Peyer's patch (tissue), 4 donors: ENCODE data around the gene SPDEF. TPM values are rescaled to one million over a fixed set of nuclear protein-coding genes. Genes with fewer than 3 reads are reported as not detected.

Experiments
- DNase-seq, 3 donors: peaks; one replicate each; pipeline ENCODE4 v3.0.0-alpha.2; 2017 to 2019
- H3K27ac ChIP-seq, 4 donors: fragments of 200-600 bp; sonication (generic); one replicate each; pipeline ENCODE4 v1.5.1; 2016 to 2019
- H3K27me3 ChIP-seq, 2 donors: fragments of 200-600 bp; sonication (generic); one replicate each; pipeline ENCODE4 v1.5.1; 2019
- H3K36me3 ChIP-seq, 3 donors: fragments of 200-600 bp; sonication (generic); one replicate each; pipeline ENCODE4 v1.5.1; 2016 to 2019
- H3K4me1 ChIP-seq, 4 donors: fragments of 200-600 bp; sonication (generic); one replicate each; pipeline ENCODE4 v1.5.1; 2016 to 2019
- H3K4me3 ChIP-seq, 4 donors: fragments of 200-600 bp; sonication (generic); 1 replicate in 3 of 4; 2 replicates in 1 of 4; pipeline ENCODE4 v1.5.1; 2016 to 2019; ENCODE audit warnings: mild to moderate bottlenecking in 1 of 4
- H3K9me3 ChIP-seq, 4 donors: fragments of 200-600 bp; sonication (generic); one replicate each; pipeline ENCODE4 v1.5.1; 2016 to 2019; ENCODE audit warnings: mild to moderate bottlenecking in 1 of 4
- CTCF ChIP-seq, 6 experiments: fragments of 450-650 bp in 4 of 6; fragments of 200-600 bp in 2 of 6; sonication (generic) in 1 of 6; IDR thresholded peaks; one replicate each; pipeline ENCODE4 v1.5.1; 2017 to 2019; ENCODE audit warnings: antibody characterized with exemption in 6 of 6, mild to moderate bottlenecking in 3 of 6, moderate library complexity in 1 of 6
- POLR2A ChIP-seq, 2 donors: fragments of 450-650 bp; IDR thresholded peaks; one replicate each; pipeline ENCODE4 v1.5.1; 2017; ENCODE audit warnings: antibody characterized with exemption in 2 of 2, mild to moderate bottlenecking in 2 of 2, moderate library complexity in 2 of 2
- total RNA-seq, 4 donors: library from RNA; depleted of rRNA; stranded (reverse); fragments of >200 nt; gene quantifications; one replicate each; pipeline ENCODE4 v1.1.0, GENCODE V29; 2016

The SPDEF gene
- total RNA-seq, 4 donors from 2014 or later = 29.7 to 58.7 (median 39.0) TPM

GRCh38 chr6:34544776-34545471 is 11.2 kb downstream of the SPDEF start:
- DNase-seq = no peak
- H3K4me1 ChIP-seq = peaks cover 0 to 23% (median 0%) of the 10 kb centered on the region in 4 donors
- no peaks in the 10 kb centered on the region for H3K9me3 ChIP-seq
- TF ChIP-seq POLR2A (IDR thresholded peaks at IDR 0.05) (no peak), CTCF (IDR thresholded peaks at IDR 0.05) (no peak)
- H3K36me3 ChIP-seq = no peaks in the 10 kb centered on the region
- no peak overlapping the region for H3K4me3 ChIP-seq
- H3K27me3 ChIP-seq = no peaks in the 10 kb centered on the region
- H3K27ac ChIP-seq = no peak overlapping the region

- TF ChIP-seq CTCF (IDR thresholded peaks at IDR 0.05) = no peak
- TF ChIP-seq POLR2A (IDR thresholded peaks at IDR 0.05) = no peak
- Histone ChIP-seq H3K27ac (no peak overlapping the region), H3K9me3 (no peaks in the 10 kb centered on the region), H3K27me3 (no peaks in the 10 kb centered on the region), H3K4me1 (peaks cover 0 to 23% (median 0%) of the 10 kb centered on the region in 4 donors), H3K36me3 (no peaks in the 10 kb centered on the region), H3K4me3 (no peak overlapping the region)
- DNase-seq = no peak
These were observed 12.0 kb downstream of the SPDEF start for GRCh38 chr6:34544052-34544604.

GRCh38 chr6:34543421-34543820 is 12.7 kb downstream of the SPDEF start:
- H3K27me3 ChIP-seq = no peaks in the 10 kb centered on the region
- H3K27ac ChIP-seq = no peak overlapping the region
- no peak for DNase-seq
- no peaks in the 10 kb centered on the region for H3K9me3 ChIP-seq
- H3K4me1 ChIP-seq = peaks cover 0 to 23% (median 0%) of the 10 kb centered on the region in 4 donors
- TF ChIP-seq POLR2A (IDR thresholded peaks at IDR 0.05) (no peak), CTCF (IDR thresholded peaks at IDR 0.05) (no peak)
- H3K4me3 ChIP-seq = no peak overlapping the region
- H3K36me3 ChIP-seq = no peaks in the 10 kb centered on the region

- Histone ChIP-seq H3K27ac (no peak overlapping the region), H3K4me3 (no peak overlapping the region), H3K36me3 (no peaks in the 10 kb centered on the region), H3K27me3 (no peaks in the 10 kb centered on the region), H3K4me1 (peaks cover 0 to 10% (median 0%) of the 10 kb centered on the region in 4 donors), H3K9me3 (no peaks in the 10 kb centered on the region)
- DNase-seq = no peak
- TF ChIP-seq CTCF (IDR thresholded peaks at IDR 0.05) (no peak), POLR2A (IDR thresholded peaks at IDR 0.05) (no peak)
These were observed 15.3 kb downstream of the SPDEF start for GRCh38 chr6:34540841-34541240.

- TF ChIP-seq POLR2A (IDR thresholded peaks at IDR 0.05) (no peak), CTCF (IDR thresholded peaks at IDR 0.05) (no peak)
These were observed 15.9 kb downstream of the SPDEF start for GRCh38 chr6:34540222-34540621.

More at GRCh38 chr6:34540222-34540621, 15.9 kb downstream of the SPDEF start:
- Histone ChIP-seq H3K4me3 (no peak overlapping the region), H3K9me3 (no peaks in the 10 kb centered on the region), H3K4me1 (peaks cover 0 to 10% (median 0%) of the 10 kb centered on the region in 4 donors), H3K27ac (no peak overlapping the region), H3K27me3 (no peaks in the 10 kb centered on the region), H3K36me3 (no peaks in the 10 kb centered on the region)
- DNase-seq = no peak
